HG03139 (cell line): Measurements from ENCODE around the gene ZNF582.

Source experiments
- ATAC-seq: cut with Tn5 transposase; IDR thresholded peaks from one replicate; pipeline ENCODE4 v1.9.1; 2021; ENCODE audit not compliant: unreplicated experiment

Gene ZNF582

DNA sequence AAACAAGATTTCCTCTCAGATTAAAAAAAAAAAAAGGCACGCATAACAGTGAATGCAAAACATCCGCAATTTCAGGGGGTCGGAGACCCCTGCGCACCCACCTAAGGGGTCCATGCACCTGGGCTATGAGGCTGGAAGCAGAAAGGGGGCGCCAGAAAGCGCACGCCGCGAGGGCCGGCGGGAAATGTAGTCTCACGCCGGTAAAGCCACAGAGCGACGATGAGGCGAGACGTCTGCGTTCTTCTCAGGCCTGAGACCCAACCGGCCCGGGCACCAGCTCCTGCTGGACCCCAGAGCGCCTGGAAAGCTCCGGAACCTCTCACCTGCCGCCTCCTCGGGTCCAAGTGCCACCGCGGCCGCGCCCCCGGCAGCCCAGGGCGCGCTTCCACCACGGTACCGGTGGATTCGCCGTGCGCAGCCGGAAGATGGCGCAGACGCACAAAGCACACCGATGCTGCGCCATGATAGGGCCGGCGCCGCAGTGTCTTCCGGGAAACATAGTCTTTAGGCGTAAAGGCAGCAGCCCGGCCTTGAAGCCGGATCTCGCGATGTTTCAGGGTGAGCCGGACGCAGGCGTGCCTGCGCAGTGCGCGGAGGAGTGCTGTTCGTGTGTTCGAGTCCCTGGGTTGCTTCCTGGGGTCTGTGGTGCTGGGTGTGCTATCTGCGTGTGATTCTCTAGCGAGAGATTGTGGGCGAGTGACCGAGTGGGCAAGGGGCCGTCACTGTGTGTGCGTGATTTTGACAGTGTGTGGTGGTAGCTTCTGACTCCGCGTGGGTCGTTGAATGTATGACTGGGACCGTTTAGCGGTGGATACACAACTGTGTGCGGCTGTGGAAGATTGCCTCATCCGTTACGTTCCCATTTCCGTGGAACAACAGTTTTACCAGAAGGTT, at the start of gene ZNF582:
TSS of gene ZNF582 (minus strand) at position 416 of the 894 bp plus-strand sequence. CDS start 1,782 bp downstream, outside the sequence.
- peak; percentile 98 for ATAC-seq

DNA sequence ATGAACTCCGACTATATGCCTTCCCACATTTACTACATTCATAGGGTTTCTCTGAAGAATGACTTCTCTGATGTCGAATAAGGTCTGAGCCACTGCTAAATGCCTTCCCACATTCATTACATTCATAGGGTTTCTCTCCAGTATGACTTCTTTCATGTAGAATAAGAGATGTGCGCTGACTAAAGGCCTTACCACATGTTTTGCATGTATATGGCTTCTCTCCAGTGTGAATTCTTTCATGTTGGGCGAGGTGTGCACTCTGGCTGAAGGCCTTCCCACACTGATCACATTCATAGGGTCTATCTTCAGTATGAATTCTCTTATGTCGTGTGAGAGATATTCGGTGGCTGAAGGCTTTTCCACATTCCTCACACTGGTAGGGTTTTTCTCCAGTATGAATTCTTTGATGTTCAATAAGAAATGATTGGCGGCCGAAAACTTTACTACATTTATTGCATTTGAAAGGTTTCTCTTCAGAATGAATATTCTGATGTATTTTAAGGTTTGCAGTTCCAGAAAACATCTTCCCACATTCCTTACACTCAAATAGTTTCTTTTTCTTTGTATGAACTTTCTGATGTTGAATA, 48.0 kb upstream of the ZNF582 start:
- no peak for ATAC-seq

DNA sequence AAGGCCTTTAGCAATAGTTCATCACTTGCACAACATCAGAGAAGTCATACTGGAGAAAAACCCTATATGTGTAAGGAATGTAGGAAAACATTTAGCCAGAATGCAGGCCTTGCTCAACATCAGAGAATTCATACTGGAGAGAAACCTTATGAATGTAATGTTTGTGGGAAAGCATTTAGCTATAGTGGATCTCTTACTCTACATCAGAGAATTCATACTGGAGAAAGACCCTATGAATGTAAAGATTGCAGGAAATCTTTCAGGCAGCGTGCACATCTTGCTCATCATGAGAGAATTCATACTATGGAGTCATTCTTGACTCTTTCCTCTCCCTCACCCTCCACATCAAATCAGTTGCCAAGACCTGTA, 30.6 kb upstream of the ZNF582 start:
- ATAC-seq: no peak

DNA sequence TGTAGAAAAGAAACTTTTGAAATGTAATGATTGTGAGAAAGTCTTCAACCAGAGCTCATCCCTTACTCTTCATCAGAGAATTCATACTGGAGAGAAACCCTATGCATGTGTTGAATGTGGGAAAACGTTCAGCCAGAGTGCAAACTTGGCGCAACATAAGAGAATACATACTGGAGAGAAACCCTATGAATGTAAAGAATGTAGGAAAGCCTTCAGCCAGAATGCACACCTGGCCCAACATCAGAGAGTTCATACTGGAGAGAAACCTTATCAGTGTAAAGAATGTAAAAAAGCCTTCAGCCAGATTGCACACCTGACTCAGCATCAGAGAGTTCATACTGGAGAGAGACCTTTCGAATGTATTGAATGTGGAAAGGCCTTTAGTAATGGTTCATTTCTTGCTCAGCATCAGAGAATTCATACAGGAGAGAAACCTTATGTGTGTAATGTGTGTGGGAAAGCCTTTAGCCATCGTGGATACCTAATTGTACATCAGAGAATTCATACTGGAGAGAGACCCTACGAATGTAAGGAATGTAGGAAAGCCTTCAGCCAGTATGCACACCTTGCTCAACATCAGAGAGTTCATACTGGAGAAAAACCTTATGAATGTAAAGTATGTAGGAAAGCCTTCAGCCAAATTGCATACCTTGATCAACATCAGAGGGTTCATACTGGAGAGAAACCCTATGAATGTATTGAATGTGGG, 30.1 kb upstream of the ZNF582 start:
- ATAC-seq: no peak

DNA sequence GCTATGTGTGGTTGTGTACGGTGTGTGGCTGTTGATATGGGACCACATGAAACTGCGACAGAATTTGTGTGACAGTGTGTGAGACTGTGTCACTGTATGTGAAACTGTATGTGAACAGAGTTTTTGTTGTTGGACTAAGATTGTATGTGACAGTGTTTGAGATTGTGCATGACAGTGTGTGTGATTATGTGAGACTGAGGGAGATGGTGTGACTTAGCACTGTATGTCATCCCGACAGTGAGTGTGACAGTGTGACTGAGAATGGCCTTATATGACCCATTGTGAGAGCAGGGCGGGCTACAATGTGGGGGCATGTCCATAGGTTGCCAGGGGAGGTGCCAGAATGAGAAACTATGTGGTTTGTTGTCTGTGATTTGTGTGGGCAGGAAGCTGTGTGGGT, 11.7 kb upstream of the ZNF582 start:
- ATAC-seq: no peak

DNA sequence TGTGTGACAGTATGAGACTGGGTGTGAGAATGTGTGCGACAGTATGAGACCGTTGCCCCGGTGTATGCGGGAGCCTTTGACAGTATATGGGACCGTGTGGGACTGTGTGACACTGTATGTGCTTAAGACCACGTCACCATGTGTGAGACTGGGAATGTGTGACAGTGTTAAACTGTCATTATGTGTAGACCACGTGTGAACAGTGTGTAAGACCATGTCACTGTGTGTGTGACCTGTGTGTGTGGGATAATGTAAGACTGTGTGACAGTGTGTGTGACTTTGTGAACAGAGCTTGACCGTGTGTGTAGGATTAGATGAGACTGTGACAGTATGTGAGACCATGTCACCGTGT, 11.3 kb upstream of the ZNF582 start:
- ATAC-seq: no peak

DNA sequence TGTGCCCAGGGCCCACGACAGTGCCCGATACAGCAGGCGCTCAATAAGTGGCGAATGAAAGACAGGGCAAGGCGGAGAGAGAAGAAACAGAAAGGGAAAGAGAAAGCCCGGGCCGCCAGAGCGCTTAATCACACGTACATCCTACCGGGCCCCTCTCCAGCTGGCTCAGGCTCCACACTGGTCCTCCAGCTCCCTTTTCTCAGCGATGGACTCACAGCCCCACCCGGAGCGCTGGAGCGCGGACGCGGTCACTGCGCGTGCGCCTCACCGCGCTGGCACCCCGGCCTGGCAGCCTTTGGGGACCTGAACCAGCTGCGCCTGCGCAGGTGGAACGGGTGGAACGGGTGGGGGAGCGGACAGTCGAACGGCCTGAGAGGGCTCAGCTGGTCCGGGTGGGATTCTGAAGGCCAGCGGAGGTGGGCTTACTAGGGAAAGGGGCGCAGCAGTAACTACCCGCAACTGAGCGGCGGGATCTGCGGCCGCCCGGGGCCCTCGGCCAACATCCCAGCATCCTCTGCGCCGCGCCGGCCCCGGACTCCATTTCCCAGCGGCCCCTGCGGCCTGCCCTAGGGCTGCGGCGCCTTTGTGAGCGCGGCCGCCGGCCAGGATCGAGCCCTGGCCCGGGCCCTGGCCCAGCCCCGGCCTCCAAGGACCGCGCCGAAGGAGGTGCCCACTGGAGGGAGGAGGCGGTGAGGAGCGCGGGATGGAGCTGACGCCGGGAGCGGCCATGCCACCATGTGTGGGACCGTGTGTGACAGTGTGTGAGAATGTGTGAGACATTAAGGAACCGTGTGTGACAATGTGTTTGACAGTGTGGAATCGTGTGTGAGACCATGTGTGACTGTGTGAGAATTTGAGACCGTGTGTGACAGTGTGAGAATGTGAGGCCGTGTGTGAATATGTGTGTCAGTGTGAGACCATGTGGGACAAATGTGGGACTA, 10.7 kb upstream of the ZNF582 start, which contains the start of gene ZNF583:
TSS of gene ZNF583 (plus strand) at position 569 of the 941 bp plus-strand sequence. CDS start 2,783 bp downstream, outside the sequence.
- ATAC-seq: peak; percentile 75

DNA sequence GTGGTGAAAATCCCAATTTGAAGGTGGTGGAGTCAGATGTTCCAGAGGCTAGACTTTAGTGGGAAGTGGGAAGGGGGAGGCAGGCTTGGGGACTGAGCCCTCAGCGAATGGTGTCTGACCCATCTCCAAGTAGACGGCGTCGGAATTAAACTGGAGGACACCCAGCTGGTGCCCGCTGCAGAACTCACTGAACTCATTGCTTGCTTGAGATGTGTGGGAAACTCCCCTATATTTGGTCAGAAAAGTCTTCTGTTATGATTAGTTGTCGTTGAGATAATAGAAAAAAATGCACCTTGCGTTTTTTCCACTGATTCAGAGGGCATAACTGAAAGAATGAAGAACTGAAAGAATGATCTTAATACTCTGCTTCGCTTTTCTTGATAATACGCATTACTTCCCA, 9.9 kb upstream of the ZNF582 start:
- ATAC-seq: no peak

DNA sequence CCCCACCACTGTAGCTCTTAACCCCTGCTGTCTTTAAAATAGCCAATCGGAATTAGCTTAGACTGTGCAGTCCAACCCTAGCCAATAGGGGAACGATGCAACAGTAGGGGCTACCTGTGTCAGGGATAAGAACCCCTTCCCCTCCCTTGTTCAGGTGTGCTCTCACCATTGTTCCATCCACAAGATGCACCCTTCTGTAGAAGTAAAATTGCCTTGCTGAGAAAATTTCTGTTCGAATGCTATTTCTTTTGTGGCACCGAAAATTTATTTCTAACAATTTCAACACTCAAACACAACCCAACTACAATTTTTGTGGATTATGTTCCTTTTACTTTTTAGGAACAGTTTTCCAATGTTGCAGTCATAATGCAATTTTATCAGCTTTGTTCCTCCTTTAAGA, 7.2 kb upstream of the ZNF582 start:
- ATAC-seq: no peak

DNA sequence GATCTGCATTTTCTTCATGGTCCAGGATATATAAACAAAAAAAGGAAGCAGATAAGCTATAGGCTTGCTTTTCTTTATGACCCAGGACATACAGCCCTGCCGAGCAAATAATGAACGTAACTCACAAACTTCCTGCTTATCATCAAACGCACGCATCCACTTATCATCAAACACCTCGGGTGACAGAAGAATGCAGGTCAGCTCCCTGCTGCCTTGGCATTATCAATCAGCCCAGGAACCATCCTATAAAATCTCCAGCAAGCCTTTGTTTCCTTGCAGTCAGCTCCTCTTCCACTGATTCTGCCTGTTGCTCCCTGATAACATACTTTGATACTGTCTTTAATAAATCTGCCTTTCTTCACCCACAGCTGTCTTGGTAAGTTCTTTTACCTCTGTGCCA, 5.5 kb upstream of the ZNF582 start:
- no peak for ATAC-seq

DNA sequence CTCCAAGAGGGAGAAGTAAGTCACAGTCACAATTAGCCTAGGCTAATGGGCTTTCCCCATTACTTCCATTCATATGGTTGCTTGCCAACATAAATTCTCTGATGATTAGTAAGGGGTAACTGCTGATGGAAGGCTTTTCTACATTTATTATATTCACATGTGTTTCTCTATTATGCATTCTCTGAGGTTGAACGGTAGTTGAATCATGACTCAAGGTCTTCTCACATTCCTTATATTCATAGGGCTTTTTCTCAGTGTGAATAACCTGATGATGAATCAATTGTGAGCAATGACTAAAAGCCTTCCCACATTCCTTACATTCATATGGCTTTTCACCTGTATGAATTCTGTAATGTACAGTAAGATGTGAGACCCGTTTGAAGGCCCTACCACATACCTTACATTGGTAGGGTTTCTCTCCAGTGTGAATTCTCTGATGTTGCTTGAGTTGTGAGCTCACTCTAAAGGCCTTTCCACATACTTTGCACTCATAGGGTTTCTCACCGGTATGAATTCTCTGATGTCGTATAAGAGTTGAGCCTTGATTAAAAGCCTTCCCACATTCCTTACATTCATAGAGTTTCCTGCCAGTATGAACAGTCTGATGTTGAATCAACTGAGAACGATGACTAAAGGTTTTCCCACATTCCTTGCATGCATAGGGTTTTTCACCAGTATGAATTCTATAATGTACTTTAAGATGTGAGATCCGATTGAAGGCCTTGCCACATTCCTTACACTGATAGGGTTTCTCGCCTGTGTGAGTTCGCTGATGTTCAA, 9.3 kb downstream of the ZNF582 start:
- no peak for ATAC-seq

DNA sequence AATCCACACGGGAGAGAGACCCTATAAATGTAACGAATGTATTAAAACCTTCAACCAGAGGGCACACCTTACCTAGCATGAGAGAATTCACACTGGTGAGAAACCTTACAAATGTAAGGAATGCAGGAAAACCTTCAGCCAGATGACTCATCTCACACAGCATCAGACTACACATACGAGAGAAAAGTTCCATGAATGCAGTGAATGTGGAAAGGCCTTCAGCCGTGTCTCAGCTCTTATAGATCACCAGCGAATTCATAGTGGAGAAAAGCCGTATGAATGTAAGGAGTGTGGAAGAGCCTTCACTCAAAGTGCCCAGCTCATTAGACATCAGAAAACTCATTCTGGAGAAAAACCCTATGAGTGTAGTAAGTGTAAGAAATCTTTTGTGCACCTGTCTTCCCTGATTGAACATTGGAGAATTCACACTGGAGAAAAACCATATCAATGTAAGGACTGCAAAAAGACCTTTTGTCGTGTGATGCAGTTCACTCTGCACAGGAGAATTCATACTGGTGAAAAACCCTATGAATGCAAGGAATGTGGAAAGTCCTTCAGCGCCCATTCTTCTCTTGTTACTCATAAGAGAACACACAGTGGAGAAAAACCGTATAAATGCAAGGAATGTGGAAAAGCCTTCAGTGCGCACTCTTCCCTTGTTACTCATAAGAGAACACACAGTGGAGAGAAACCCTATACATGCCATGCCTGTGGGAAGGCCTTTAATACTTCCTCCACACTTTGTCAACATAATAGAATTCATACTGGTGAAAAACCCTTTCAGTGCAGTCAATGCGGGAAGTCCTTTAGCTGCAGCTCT, 16.0 kb downstream of the ZNF582 start:
- ATAC-seq: no peak

DNA sequence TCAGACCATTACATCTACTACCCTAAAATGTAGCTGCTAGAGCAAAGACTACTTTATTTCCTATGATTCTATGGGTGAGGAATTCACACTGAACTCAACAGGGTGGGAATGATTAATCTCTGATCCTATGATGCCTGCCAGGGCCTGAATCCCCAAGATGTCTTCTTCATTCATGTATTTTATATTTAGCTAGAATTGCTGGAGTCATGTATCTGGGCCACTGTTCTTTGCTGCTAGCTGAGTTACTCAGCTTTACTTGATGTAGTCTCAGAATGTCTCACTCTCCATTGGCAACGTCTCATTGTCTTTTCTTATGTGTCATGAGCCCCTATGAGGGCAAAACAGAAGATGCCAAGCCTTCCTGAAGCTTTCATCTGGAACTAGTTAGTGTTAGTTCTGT, 21.1 kb downstream of the ZNF582 start:
- no peak for ATAC-seq

DNA sequence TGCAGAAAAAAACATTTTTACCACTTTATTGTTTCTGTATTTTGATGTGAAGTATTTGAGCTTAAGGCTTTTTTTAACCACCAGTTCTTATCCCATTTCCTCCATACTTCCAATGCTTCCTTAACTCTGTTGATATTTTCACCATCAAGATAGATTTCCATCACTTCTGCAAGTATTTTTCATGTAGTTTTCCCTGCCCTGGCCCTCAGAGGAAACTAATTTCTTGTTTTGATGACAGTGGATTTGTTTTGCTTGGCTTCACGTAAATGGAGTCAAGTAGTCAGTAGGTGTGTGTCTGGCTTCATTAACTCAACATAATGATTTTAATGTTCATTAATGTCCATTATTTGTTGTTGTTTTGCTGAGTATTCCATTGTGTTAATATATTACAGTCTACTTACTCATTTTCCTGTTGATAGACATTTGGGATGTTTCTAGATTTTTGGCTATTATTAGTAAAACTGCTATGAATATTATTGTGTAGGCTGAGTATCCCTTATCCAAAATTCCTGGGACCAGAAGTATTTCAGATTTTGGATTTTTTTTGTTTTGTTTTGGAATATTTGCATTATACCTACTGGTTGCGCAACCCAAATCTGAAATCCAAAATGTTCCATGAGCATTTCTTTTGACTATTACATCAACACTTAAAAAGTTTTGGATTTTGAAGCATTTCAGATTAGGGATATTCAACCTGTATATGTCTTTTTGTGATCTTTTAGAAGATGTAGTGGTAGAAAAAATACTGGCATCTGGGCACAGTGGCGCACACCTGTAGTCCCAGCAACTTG, 23.3 kb downstream of the ZNF582 start:
- ATAC-seq: no peak

DNA sequence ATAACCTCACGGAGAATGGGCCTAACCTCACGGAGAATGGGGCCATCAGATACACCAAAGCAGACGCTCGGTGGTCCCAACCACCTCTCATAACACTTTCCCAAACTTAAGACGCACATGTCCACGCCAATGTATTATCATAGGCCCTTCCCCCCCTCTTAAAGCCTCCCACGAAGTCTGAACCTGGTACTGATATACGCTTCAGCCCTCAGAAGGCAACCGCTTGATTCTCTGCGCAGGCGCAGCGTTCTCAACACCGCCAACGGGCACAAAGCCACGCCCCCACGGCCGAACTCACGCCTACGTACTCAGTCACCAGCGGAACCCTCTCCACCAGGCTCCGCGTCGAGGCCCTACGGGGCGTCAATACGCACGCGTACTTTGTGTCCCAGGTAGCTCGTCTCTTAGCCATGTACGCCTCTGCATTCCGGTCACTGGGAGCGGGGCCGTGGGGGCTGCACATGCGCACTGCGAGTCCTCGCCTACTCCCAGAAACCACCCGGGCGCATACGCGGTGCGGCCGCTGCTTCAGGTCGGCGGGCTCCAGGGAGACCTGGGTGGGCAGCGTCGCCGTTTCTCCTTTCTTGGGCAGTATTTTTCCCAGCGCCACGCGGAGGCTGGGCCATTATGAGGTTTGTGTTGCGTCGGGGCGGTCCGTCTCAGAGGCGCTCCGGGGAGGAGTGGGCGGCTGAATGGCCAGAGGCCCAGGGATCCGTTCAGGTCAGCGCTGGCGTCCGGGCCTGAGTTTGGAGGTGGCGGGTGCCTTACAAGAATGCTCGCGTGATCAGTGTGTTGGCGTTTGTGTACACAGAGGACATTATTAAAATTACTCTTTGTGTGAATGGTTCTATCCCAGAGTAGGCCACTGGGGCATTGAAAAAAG, 25.3 kb downstream of the ZNF582 start:
- ATAC-seq: peak; percentile 92

DNA sequence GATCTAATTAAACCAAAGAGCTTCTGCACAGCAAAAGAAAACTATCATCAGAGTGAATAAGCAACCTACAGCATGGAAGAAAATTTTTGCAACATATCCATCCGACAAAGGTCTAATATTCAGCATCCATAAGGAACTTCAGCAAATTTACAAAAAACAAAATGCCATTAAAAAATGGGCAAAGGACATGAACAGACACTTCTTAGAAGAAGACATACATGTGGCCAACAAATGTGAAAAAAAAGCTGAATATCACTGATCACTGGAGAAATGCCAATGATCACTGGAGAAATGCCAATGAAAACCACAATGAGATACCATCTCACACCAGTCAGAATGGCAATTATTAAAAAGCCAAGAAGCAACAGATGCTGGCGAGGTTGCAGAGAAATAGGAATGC, 32.5 kb downstream of the ZNF582 start:
- ATAC-seq: no peak

DNA sequence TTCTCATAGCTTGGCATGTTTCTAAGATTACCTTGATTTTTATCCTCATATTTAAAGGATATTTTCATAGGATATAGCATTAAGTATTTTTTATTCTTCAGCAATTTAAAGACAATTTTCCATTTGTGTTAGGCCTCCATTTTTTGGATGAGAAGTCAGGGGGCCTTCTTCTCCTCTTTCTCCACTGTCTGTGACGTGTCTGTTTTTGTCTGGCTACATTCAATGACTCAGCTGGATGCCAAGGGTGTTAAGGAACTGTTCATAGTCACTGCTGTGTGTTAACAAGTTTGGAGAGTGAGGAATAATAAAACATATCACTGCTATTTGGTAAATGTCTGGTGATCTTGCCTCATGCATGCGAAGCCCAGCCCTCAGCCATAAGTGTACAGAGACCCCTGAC, 36.4 kb downstream of the ZNF582 start:
- ATAC-seq: no peak
